AG09319 (cell line): ENCODE measurements around the gene EFNA3.
A peak's percentile ranks its signal among the peaks of the same experiment; 100 is the strongest.

Experiments used
- DNase-seq: peaks from one replicate; pipeline ENCODE4 v3.0.0-alpha.2; 2010; ENCODE audit warnings: low read depth; ENCODE audit errors: extremely low read depth
- TF ChIP-seq, protein P1 (sequence below): IDR thresholded peaks from 2 replicates; pipeline ENCODE4 v1.5.1; 2011; ENCODE audit warnings: low read depth, mild to moderate bottlenecking, inconsistent platforms, low read length, moderate library complexity

The EFNA3 gene

DNA sequence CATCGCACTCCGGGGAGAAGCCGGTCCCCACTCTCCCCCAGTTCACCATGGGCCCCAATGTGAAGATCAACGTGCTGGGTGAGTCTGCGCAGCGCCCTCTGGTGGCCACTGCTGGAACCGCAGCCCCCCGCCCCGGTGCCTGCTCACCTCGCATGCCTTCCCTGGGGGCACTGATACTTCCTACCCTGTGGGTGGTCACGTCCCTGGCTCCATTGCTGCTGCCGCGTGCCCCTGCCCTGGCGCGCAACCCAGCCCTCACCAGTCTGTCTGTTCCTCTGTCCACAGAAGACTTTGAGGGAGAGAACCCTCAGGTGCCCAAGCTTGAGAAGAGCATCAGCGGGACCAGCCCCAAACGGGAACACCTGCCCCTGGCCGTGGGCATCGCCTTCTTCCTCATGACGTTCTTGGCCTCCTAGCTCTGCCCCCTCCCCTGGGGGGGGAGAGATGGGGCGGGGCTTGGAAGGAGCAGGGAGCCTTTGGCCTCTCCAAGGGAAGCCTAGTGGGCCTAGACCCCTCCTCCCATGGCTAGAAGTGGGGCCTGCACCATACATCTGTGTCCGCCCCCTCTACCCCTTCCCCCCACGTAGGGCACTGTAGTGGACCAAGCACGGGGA is 7.6 kb downstream of the EFNA3 start:
- no peak for DNase-seq
- TF ChIP-seq, protein P1, sequence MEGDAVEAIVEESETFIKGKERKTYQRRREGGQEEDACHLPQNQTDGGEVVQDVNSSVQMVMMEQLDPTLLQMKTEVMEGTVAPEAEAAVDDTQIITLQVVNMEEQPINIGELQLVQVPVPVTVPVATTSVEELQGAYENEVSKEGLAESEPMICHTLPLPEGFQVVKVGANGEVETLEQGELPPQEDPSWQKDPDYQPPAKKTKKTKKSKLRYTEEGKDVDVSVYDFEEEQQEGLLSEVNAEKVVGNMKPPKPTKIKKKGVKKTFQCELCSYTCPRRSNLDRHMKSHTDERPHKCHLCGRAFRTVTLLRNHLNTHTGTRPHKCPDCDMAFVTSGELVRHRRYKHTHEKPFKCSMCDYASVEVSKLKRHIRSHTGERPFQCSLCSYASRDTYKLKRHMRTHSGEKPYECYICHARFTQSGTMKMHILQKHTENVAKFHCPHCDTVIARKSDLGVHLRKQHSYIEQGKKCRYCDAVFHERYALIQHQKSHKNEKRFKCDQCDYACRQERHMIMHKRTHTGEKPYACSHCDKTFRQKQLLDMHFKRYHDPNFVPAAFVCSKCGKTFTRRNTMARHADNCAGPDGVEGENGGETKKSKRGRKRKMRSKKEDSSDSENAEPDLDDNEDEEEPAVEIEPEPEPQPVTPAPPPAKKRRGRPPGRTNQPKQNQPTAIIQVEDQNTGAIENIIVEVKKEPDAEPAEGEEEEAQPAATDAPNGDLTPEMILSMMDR = peak; percentile 87

GRCh38 chr1:155086856-155087535 is 8.4 kb downstream of the EFNA3 start:
- DNase-seq = no peak
- TF ChIP-seq, protein P1 = no peak

DNA sequence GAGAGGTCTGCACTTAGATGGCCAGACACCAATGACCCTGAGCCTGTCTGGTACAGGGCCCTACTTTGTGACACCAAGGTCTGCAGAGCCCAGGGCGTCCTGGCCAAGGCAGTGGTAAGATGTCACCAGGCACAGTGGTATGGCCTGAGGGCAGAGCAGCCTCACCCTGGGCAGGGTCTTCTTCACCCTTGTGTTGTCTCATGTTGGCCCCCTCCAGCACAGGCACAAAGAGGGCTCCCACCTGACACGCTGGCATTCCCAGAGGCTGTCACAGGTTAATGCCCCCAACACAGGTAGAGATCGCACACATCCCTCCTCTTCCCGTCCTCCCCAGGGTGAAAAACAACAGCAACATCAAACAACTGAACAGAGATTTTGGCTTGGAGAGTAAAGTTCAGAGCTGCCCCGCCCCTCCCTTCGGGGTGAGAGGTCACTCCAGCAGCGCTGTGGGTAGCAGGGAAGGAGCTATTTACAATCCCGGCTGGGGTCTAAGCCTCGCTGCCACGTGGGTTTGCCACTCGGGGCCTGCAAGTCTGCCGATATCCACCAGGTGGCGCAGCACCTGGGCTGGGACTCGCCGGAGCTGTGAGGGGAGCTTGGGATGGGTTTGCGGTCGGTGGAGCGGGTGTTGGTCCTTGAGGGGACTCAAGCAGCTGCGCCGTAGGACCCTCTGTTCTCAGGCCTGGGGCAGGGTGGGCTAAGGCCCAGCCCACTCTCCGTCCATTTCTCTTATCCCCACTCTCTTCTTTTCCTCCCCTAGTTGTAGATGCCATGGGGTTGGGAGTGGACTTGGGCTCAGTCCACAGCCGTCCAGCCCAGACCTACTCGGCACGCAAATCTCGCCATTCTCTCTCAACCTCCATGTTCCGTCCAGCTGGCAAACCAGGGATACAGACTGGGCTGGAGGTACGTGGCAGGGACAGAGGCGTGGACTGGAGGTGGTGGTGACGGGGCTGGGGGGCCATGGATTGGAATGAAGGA is 12.7 kb downstream of the EFNA3 start:
- TF ChIP-seq, protein P1 = peak; percentile 98

DNA sequence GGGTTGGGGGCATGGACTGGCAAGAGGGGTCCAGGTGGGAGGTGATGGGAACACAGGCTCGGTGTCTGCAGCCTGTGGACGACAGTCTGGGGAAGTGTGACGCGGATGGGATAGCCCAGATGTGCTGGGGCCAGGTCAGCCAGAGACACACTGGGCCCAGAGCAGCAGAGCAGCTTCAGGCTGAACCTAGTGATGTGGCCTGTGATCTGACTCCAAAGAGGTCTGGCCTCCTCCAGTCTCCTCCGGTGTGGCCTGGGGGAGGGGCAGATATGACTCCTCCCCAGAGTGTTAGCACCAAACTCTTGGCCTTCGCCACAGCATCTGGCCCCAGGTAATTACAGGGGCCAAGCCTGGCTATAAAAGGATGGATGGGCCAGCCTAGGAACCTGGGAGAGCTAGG is 13.5 kb downstream of the EFNA3 start:
- no peak for DNase-seq
- TF ChIP-seq, protein P1 = no peak

More for the DNA sequence above, 12.7 kb downstream of the EFNA3 start:
- DNase-seq = no peak

GRCh38 chr1:155092641-155093040 is 14.0 kb downstream of the EFNA3 start:
- TF ChIP-seq, protein P1 = no peak
- DNase-seq = no peak

GRCh38 chr1:155093911-155094621 is 15.4 kb downstream of the EFNA3 start:
- no peak for DNase-seq
- TF ChIP-seq, protein P1 = peak; percentile 44
